Heart left ventricle (tissue), 13 donors: Measurements from ENCODE around the gene TULP4.

Experiments used
- POLR2A ChIP-seq, 2 donors: fragments of 450-650 bp; IDR thresholded peaks; one replicate each; pipeline ENCODE4 v1.6.1; 2017; ENCODE audit warnings: antibody characterized with exemption in 2 of 2, mild to moderate bottlenecking in 2 of 2, moderate library complexity in 2 of 2
- TF ChIP-seq, protein P1 (sequence below), 12 donors: fragments of 200-600 bp; sonication (generic) in 4 of 12; IDR thresholded peaks; one replicate each; pipeline versions ENCODE4 v1.5.0 to v1.8.0; 2018 to 2022; ENCODE audit warnings: antibody characterized with exemption in 12 of 12, mild to moderate bottlenecking in 5 of 12
- donor health status: ischemic (EF 13 %, LVEDD 7.1; RV severe dilation, severe dysfunction).
- donor health status: DM: no; HTN: yes; CAD: no.
- donor health status: DM: no; HTN: no; CAD: no.
- donor health status: ischemic (EF 25% LVEDD 6.9; RV normal size, moderate dysfunction).
- donor health status: ischemic (EF 25% LVEDD 5.7; RV mildly dilated, moderate dysfunction).
- donor health status: ischemic (EF 35%, LVEDD 5.7; RV mildly dilated, moderate dysfunction).
- donor health status: nonischemic (EF 11% LVEDD 7.7; RV severe dilation, severe dysfunction).
- donor health status: DM: yes; HTN: yes; CAD: no.
- donor health status: PGD.
- donor health status: ischemic (EF 29% LVEDD 5.4; RV normal size, mild dysfunction).
- donor health status: nonischemic (EF 23%, LVEDD 6.1; RV moderate dilation, normal function).

DNA sequence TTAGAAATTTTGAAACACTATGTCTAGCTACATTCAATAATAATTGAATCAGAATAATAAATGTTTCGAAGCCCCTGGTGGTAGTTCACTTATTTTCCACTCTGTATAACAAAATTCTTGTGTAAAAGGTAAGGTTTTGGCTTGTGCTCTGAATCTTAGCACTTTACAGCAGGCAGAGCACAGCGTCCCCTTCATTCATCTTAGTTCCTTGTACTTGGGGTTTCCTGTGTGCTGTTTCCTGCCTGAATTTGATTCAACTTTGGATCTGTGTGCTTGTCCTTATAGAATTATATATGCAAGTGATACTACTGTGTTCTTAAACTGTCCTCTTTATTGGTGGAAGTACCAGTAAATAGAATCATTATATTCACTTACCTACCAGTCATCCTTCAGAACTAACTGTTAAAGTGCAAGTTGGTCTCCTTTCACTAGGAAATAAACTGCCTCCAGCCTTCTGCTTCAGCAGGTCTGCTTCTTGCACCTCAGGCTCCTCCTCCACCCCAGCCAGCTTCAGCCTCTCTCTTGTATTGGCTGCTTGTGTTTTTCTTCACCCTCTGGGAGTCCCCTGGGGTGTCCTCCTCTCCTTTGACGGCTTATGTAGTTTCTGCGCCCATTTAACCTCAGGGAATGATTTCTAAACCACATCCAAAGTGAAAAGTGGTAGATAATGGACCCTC lies 28.8 kb upstream of the TULP4 start:
- TF ChIP-seq, protein P1, sequence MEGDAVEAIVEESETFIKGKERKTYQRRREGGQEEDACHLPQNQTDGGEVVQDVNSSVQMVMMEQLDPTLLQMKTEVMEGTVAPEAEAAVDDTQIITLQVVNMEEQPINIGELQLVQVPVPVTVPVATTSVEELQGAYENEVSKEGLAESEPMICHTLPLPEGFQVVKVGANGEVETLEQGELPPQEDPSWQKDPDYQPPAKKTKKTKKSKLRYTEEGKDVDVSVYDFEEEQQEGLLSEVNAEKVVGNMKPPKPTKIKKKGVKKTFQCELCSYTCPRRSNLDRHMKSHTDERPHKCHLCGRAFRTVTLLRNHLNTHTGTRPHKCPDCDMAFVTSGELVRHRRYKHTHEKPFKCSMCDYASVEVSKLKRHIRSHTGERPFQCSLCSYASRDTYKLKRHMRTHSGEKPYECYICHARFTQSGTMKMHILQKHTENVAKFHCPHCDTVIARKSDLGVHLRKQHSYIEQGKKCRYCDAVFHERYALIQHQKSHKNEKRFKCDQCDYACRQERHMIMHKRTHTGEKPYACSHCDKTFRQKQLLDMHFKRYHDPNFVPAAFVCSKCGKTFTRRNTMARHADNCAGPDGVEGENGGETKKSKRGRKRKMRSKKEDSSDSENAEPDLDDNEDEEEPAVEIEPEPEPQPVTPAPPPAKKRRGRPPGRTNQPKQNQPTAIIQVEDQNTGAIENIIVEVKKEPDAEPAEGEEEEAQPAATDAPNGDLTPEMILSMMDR (IDR thresholded peaks at IDR 0.05), result no peak
- TF ChIP-seq POLR2A (IDR thresholded peaks at IDR 0.05), result no peak
